GM23338 (cell line): Measurements from ENCODE around the gene ANKRD65.

Experiments used
- CREB1 ChIP-seq: fragments of 250-450 bp; sonication (Bioruptor Pico); IDR thresholded peaks from 2 replicates; pipeline ENCODE4 v1.5.0; 2020; ENCODE audit warnings: low read depth, mild to moderate bottlenecking, moderate library complexity
- ETS1 ChIP-seq: IDR thresholded peaks from 2 replicates; pipeline ENCODE4 v1.6.1; 2016; ENCODE audit warnings: antibody characterized with exemption
- EZH2 ChIP-seq: fragments of 200-600 bp; sonication (generic); IDR thresholded peaks from one replicate; pipeline ENCODE4 v1.8.0; 2017; ENCODE audit warnings: antibody characterized with exemption, mild to moderate bottlenecking, low read depth; ENCODE audit not compliant: unreplicated experiment
- EZH2phosphoT487 ChIP-seq: fragments of 200-600 bp; sonication (generic); IDR thresholded peaks from one replicate; pipeline ENCODE4 v1.8.1; 2018; ENCODE audit warnings: antibody characterized with exemption; ENCODE audit not compliant: unreplicated experiment
- JUNB ChIP-seq: IDR thresholded peaks from one replicate; pipeline ENCODE4 v1.6.1; 2016; ENCODE audit warnings: antibody characterized with exemption; ENCODE audit not compliant: unreplicated experiment
- NANOG ChIP-seq: IDR thresholded peaks from 2 replicates; pipeline ENCODE4 v1.6.1; 2016; ENCODE audit warnings: antibody characterized with exemption, borderline replicate concordance
- POLR2AphosphoS5 ChIP-seq: IDR thresholded peaks from 2 replicates; pipeline ENCODE4 v1.6.1; 2016; ENCODE audit warnings: antibody characterized with exemption, low read depth
- ZNF331 ChIP-seq: fragments of 250-450 bp; sonication (Bioruptor Pico); IDR thresholded peaks from 2 replicates; pipeline ENCODE4 v1.5.0; 2020; ENCODE audit warnings: low read depth, mild to moderate bottlenecking, moderate library complexity
- TF ChIP-seq, protein P1 (sequence below), 2 experiments: fragments of 200-600 bp in 1 of 2; sonication (generic) in 1 of 2; conservative IDR thresholded peaks; 2 replicates each; pipeline versions ENCODE4 v1.5.1 to v1.6.1; 2016 to 2017; ENCODE audit warnings: antibody characterized with exemption in 2 of 2, low read depth in 2 of 2, mild to moderate bottlenecking in 2 of 2, moderate library complexity in 1 of 2
- TF ChIP-seq, protein P2 (sequence below): IDR thresholded peaks from one replicate; pipeline ENCODE4 v1.6.1; 2018; ENCODE audit warnings: antibody characterized with exemption; ENCODE audit not compliant: unreplicated experiment

- TF ChIP-seq, protein P1, sequence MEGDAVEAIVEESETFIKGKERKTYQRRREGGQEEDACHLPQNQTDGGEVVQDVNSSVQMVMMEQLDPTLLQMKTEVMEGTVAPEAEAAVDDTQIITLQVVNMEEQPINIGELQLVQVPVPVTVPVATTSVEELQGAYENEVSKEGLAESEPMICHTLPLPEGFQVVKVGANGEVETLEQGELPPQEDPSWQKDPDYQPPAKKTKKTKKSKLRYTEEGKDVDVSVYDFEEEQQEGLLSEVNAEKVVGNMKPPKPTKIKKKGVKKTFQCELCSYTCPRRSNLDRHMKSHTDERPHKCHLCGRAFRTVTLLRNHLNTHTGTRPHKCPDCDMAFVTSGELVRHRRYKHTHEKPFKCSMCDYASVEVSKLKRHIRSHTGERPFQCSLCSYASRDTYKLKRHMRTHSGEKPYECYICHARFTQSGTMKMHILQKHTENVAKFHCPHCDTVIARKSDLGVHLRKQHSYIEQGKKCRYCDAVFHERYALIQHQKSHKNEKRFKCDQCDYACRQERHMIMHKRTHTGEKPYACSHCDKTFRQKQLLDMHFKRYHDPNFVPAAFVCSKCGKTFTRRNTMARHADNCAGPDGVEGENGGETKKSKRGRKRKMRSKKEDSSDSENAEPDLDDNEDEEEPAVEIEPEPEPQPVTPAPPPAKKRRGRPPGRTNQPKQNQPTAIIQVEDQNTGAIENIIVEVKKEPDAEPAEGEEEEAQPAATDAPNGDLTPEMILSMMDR (conservative IDR thresholded peaks at IDR 0.05; ENCODE audit: low read depth in 2 of 2), result no peak
- TF ChIP-seq POLR2AphosphoS5, result no peak; the same call in 1 of the 2 replicates
- TF ChIP-seq EZH2phosphoT487, result no peak
- no peak for TF ChIP-seq CREB1 (CRISPR knock-in tag)
- TF ChIP-seq EZH2, result no peak
- TF ChIP-seq, protein P2, sequence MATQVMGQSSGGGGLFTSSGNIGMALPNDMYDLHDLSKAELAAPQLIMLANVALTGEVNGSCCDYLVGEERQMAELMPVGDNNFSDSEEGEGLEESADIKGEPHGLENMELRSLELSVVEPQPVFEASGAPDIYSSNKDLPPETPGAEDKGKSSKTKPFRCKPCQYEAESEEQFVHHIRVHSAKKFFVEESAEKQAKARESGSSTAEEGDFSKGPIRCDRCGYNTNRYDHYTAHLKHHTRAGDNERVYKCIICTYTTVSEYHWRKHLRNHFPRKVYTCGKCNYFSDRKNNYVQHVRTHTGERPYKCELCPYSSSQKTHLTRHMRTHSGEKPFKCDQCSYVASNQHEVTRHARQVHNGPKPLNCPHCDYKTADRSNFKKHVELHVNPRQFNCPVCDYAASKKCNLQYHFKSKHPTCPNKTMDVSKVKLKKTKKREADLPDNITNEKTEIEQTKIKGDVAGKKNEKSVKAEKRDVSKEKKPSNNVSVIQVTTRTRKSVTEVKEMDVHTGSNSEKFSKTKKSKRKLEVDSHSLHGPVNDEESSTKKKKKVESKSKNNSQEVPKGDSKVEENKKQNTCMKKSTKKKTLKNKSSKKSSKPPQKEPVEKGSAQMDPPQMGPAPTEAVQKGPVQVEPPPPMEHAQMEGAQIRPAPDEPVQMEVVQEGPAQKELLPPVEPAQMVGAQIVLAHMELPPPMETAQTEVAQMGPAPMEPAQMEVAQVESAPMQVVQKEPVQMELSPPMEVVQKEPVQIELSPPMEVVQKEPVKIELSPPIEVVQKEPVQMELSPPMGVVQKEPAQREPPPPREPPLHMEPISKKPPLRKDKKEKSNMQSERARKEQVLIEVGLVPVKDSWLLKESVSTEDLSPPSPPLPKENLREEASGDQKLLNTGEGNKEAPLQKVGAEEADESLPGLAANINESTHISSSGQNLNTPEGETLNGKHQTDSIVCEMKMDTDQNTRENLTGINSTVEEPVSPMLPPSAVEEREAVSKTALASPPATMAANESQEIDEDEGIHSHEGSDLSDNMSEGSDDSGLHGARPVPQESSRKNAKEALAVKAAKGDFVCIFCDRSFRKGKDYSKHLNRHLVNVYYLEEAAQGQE, result no peak
- TF ChIP-seq ZNF331 (CRISPR knock-in tag), result no peak
- no peak for TF ChIP-seq NANOG
- TF ChIP-seq ETS1, result no peak
- no peak for TF ChIP-seq JUNB
Measured at GRCh38 chr1:1425753-1426495, 4.8 kb upstream of the ANKRD65 start.
